HCT116 (cell line): ENCODE measurements around the gene CREBRF. TPM values are rescaled to one million over a fixed set of nuclear protein-coding genes. Genes with fewer than 3 reads are reported as not detected.

Source experiments
- ATAC-seq: fragments of 200-7000 bp; cut with Tn5 transposase; 2 replicates; pipeline ENCODE4 v1.9.1; 2020; ENCODE audit warnings: mild to moderate bottlenecking, moderate library complexity
- BruUV-seq: library from RNA; stranded (reverse); fragments of 400-500 nt; replicated peaks from 2 replicates; lab custom pipeline; 2021; lab: Mats Ljungman, UMichigan
- CTCF ChIA-PET: fragments of 300-600 bp; sonication (Branson Sonifier 250); formaldehyde crosslinking; loops from one replicate; lab custom pipeline; 2021; ENCODE audit warnings: antibody characterized with exemption; lab: Charles Lee
- POLR2A ChIA-PET: fragments of 300-600, 350-600 bp; sonication (Branson Sonifier 250); formaldehyde crosslinking; loops from one replicate; lab custom pipeline; 2021; ENCODE audit warnings: antibody characterized with exemption; lab: Charles Lee
- RAD21 ChIA-PET, 2 experiments: fragments of 300-600 bp; sonication (Branson Sonifier 250); formaldehyde crosslinking; loops; one replicate each; lab custom pipeline; 2023; ENCODE audit warnings: low total read pairs in 2 of 2; ENCODE audit not compliant: uncharacterized antibody in 2 of 2, unreplicated experiment in 2 of 2, low non-redundant PET in 1 of 2; lab: Charles Lee
- DNase-seq: peaks from one replicate; pipeline ENCODE4 v3.0.0-alpha.2; 2010; ENCODE audit warnings: low read depth, low spot score
- H2AFZ ChIP-seq: fragments of 200-600 bp; shearing (Covaris generic), sonication (generic); 2 replicates; pipeline ENCODE4 v1.6.1; 2017; ENCODE audit warnings: low read depth, mixed run types, mixed read lengths, antibody characterized with exemption, low read length; ENCODE audit not compliant: poor library complexity, severe bottlenecking
- H3K27ac ChIP-seq: 2 replicates; pipeline ENCODE4 v1.5.1; 2012; ENCODE audit warnings: low read depth, low read length
- H3K27me3 ChIP-seq: fragments of 200-600 bp; sonication (generic); 2 replicates; pipeline ENCODE4 v1.6.1; 2016; ENCODE audit warnings: mixed run types, low read length, mixed read lengths; ENCODE audit not compliant: insufficient read depth
- H3K36me3 ChIP-seq, 2 experiments: fragments of 200-500 bp in 1 of 2; fragments of 200-600 bp in 1 of 2; sonication (Bioruptor generic) in 1 of 2; sonication (generic) in 1 of 2; 2 replicates each; pipeline versions ENCODE4 v1.5.1 to v1.6.1; 2014 to 2016; ENCODE audit warnings: low read length in 2 of 2, inconsistent platforms in 1 of 2, mixed read lengths in 1 of 2, mixed run types in 1 of 2; ENCODE audit not compliant: insufficient read depth in 2 of 2, control insufficient read depth in 1 of 2
- H3K4me1 ChIP-seq, 2 experiments: fragments of 200-600 bp in 1 of 2; sonication (generic) in 1 of 2; 2 replicates each; pipeline versions ENCODE4 v1.5.1 to v1.6.1; 2012 to 2017; ENCODE audit warnings: low read length in 2 of 2, inconsistent platforms in 1 of 2, mild to moderate bottlenecking in 1 of 2, mixed read lengths in 1 of 2, mixed run types in 1 of 2, moderate library complexity in 1 of 2; ENCODE audit not compliant: insufficient read depth in 2 of 2, control insufficient read depth in 1 of 2
- H3K4me2 ChIP-seq: fragments of 200-600 bp; sonication (generic); 2 replicates; pipeline ENCODE4 v1.6.1; 2017; ENCODE audit warnings: mixed run types, low read length, mixed read lengths
- H3K4me3 ChIP-seq, 2 experiments: fragments of 200-600 bp in 1 of 2; sonication (generic) in 1 of 2; replicated peaks in 1 of 2; 2 replicates each; pipeline ENCODE4 v1.5.1; 2011 to 2016; ENCODE audit warnings: low read length in 2 of 2, control low read depth in 1 of 2, low read depth in 1 of 2, mild to moderate bottlenecking in 1 of 2, mixed read lengths in 1 of 2, mixed run types in 1 of 2
- H3K79me2 ChIP-seq: fragments of 200-600 bp; sonication (generic); 2 replicates; pipeline ENCODE4 v1.6.1; 2017; ENCODE audit warnings: mild to moderate bottlenecking, mixed run types, low read length, moderate library complexity, mixed read lengths; ENCODE audit not compliant: insufficient read depth
- H3K9ac ChIP-seq: fragments of 200-600 bp; sonication (generic); 2 replicates; pipeline ENCODE4 v1.6.1; 2016; ENCODE audit warnings: low read length, mixed read lengths
- H3K9me2 ChIP-seq: fragments of 200-600 bp; sonication (generic), shearing (Covaris generic); 2 replicates; pipeline ENCODE4 v1.6.1; 2017; ENCODE audit warnings: mixed run types, mild to moderate bottlenecking, moderate library complexity; ENCODE audit not compliant: insufficient read depth
- H3K9me3 ChIP-seq, 2 experiments: fragments of 200-500 bp in 1 of 2; fragments of 200-600 bp in 1 of 2; sonication (Bioruptor generic) in 1 of 2; sonication (generic) in 1 of 2; 2 replicates each; pipeline ENCODE4 v1.6.1; 2014 to 2017; ENCODE audit warnings: low read length in 2 of 2, mixed read lengths in 2 of 2, inconsistent platforms in 1 of 2, low read depth in 1 of 2, mild to moderate bottlenecking in 1 of 2, mixed run types in 1 of 2, moderate library complexity in 1 of 2; ENCODE audit not compliant: control insufficient read depth in 1 of 2, insufficient read depth in 1 of 2
- H4K20me1 ChIP-seq: fragments of 200-600 bp; sonication (generic), shearing (Covaris generic); 2 replicates; pipeline ENCODE4 v1.6.1; 2017; ENCODE audit warnings: mixed run types, mild to moderate bottlenecking, moderate library complexity; ENCODE audit not compliant: insufficient read depth
- CBX3 ChIP-seq: IDR thresholded peaks from 2 replicates; pipeline ENCODE4 v1.6.1; 2012; ENCODE audit warnings: low read depth
- ELF1 ChIP-seq: IDR thresholded peaks from 2 replicates; pipeline ENCODE4 v1.6.1; 2012; ENCODE audit warnings: low read depth, borderline replicate concordance
- JUND ChIP-seq: IDR thresholded peaks from 2 replicates; pipeline ENCODE4 v1.6.1; 2012
- POLR2AphosphoS5 ChIP-seq: IDR thresholded peaks from 2 replicates; pipeline ENCODE4 v1.6.1; 2011; ENCODE audit warnings: mild to moderate bottlenecking, low read depth, low read length, moderate library complexity
- RAD21 ChIP-seq: IDR thresholded peaks from 2 replicates; pipeline ENCODE4 v1.6.1; 2012; ENCODE audit warnings: low read depth, mild to moderate bottlenecking
- SP1 ChIP-seq: IDR thresholded peaks from 2 replicates; pipeline ENCODE4 v1.6.1; 2012; ENCODE audit warnings: low read depth
- TCF7L2 ChIP-seq: IDR thresholded peaks from 2 replicates; pipeline ENCODE4 v1.7.0; 2011; ENCODE audit warnings: borderline replicate concordance, inconsistent platforms; ENCODE audit not compliant: insufficient read depth, insufficient read length; ENCODE audit errors: extremely low read depth
- ZFX ChIP-seq: fragments of 450-650 bp; IDR thresholded peaks from 2 replicates; pipeline ENCODE4 v1.6.1; 2017
- intact Hi-C: fragments of 100-400 bp; cut with micrococcal nuclease; formaldehyde crosslinking; loops from 2 replicates; pipeline ENCODE4 v1.10.0; 2022
- total RNA-seq: library from RNA; stranded (reverse); gene quantifications from one replicate; pipeline ENCODE4 v1.2.1, GENCODE V29; 2021; ENCODE audit not compliant: unreplicated experiment
- TF ChIP-seq, protein P1 (sequence below): IDR thresholded peaks from 2 replicates; pipeline ENCODE4 v1.6.1; 2012
- TF ChIP-seq, protein P2 (sequence below): IDR thresholded peaks from 2 replicates; pipeline ENCODE4 v1.6.1; 2012; ENCODE audit warnings: low read depth
- TF ChIP-seq, protein P3 (sequence below): IDR thresholded peaks from 2 replicates; pipeline ENCODE4 v1.6.1; 2011; ENCODE audit warnings: mild to moderate bottlenecking, low read length, moderate library complexity; ENCODE audit not compliant: insufficient replicate concordance; ENCODE audit errors: extremely low read depth

Gene CREBRF
- total RNA-seq, 1 experiment from 2014 or later = 7.7 TPM

DNA sequence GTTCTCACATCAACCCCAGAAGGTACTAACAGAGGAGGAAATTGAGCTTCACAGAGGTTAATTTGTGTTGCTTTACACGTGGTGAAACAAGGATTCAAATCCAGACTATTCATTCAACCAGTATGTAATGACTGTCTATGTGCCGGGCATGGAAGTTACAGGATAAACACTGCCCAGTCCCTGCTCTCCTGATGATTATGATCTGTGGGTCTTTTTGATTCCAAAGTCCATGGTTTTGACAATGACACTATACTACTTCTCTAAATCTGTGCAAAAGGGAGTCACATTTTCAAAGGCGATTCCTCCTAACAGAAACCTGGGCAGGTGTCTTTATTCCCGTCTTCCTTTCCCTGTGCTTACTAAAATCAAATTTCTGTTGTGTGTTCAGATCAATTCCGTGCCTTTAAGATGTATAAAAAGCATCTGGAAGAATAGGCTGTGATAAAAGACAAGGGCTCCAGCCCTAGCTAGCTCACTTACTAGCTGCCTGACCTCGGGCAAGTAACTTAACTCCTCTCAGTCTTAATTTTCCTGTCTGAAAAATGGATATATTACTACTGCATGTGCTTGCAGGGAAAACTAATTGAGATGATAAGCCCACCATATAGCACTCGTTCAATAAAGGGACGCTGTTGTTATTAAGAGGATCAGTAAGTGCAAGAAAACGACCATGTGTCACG lies 970 bp upstream of the CREBRF start:
- peak overlapping the region; percentile 92 for H3K4me2 ChIP-seq
- CTCF ChIA-PET = no interaction called here
- no peak for DNase-seq
- H3K4me3 ChIP-seq = peak overlapping the region; percentile 64 to 72
- RAD21 ChIA-PET = no interaction called here
- no peaks in the 10 kb centered on the region for H3K9me3 ChIP-seq
- POLR2A ChIA-PET = no interaction called here
- H3K27ac ChIP-seq = no peak overlapping the region
- ATAC-seq = no peak
- peak overlapping the region; percentile 57 for H3K9ac ChIP-seq
- H3K9me2 ChIP-seq = no peaks in the 10 kb centered on the region
- intact Hi-C loops = no loop called here
- H3K27me3 ChIP-seq = no peaks in the 10 kb centered on the region
- H3K4me1 ChIP-seq = peaks cover 11 to 18% of the 10 kb centered on the region in 2 experiments
- BruUV-seq = no TSS peak
- TF ChIP-seq ELF1 (no peak), ZFX (no peak), JUND (no peak), POLR2AphosphoS5 (no peak), TCF7L2 (no peak), CBX3 (no peak), RAD21 (no peak), SP1 (no peak)
- TF ChIP-seq, protein P1, sequence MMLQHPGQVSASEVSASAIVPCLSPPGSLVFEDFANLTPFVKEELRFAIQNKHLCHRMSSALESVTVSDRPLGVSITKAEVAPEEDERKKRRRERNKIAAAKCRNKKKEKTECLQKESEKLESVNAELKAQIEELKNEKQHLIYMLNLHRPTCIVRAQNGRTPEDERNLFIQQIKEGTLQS = no peak
- TF ChIP-seq, protein P2, sequence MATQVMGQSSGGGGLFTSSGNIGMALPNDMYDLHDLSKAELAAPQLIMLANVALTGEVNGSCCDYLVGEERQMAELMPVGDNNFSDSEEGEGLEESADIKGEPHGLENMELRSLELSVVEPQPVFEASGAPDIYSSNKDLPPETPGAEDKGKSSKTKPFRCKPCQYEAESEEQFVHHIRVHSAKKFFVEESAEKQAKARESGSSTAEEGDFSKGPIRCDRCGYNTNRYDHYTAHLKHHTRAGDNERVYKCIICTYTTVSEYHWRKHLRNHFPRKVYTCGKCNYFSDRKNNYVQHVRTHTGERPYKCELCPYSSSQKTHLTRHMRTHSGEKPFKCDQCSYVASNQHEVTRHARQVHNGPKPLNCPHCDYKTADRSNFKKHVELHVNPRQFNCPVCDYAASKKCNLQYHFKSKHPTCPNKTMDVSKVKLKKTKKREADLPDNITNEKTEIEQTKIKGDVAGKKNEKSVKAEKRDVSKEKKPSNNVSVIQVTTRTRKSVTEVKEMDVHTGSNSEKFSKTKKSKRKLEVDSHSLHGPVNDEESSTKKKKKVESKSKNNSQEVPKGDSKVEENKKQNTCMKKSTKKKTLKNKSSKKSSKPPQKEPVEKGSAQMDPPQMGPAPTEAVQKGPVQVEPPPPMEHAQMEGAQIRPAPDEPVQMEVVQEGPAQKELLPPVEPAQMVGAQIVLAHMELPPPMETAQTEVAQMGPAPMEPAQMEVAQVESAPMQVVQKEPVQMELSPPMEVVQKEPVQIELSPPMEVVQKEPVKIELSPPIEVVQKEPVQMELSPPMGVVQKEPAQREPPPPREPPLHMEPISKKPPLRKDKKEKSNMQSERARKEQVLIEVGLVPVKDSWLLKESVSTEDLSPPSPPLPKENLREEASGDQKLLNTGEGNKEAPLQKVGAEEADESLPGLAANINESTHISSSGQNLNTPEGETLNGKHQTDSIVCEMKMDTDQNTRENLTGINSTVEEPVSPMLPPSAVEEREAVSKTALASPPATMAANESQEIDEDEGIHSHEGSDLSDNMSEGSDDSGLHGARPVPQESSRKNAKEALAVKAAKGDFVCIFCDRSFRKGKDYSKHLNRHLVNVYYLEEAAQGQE = no peak
- TF ChIP-seq, protein P3, sequence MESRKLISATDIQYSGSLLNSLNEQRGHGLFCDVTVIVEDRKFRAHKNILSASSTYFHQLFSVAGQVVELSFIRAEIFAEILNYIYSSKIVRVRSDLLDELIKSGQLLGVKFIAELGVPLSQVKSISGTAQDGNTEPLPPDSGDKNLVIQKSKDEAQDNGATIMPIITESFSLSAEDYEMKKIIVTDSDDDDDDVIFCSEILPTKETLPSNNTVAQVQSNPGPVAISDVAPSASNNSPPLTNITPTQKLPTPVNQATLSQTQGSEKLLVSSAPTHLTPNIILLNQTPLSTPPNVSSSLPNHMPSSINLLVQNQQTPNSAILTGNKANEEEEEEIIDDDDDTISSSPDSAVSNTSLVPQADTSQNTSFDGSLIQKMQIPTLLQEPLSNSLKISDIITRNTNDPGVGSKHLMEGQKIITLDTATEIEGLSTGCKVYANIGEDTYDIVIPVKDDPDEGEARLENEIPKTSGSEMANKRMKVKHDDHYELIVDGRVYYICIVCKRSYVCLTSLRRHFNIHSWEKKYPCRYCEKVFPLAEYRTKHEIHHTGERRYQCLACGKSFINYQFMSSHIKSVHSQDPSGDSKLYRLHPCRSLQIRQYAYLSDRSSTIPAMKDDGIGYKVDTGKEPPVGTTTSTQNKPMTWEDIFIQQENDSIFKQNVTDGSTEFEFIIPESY = no peak
- TF ChIP-seq, all 23 proteins: peak for 0
- Histone ChIP-seq H3K36me3 (no peaks in the 10 kb centered on the region), H2AFZ (no peak overlapping the region), H3K79me2 (no peaks in the 10 kb centered on the region), H4K20me1 (no peaks in the 10 kb centered on the region)
